HG02884 (cell line): ENCODE results near the gene PRPF18.

Source experiments
- ATAC-seq: cut with Tn5 transposase; IDR thresholded peaks from one replicate; pipeline ENCODE4 v1.9.1; 2021; ENCODE audit warnings: mild to moderate bottlenecking, moderate library complexity; ENCODE audit not compliant: unreplicated experiment

PRPF18 gene

DNA sequence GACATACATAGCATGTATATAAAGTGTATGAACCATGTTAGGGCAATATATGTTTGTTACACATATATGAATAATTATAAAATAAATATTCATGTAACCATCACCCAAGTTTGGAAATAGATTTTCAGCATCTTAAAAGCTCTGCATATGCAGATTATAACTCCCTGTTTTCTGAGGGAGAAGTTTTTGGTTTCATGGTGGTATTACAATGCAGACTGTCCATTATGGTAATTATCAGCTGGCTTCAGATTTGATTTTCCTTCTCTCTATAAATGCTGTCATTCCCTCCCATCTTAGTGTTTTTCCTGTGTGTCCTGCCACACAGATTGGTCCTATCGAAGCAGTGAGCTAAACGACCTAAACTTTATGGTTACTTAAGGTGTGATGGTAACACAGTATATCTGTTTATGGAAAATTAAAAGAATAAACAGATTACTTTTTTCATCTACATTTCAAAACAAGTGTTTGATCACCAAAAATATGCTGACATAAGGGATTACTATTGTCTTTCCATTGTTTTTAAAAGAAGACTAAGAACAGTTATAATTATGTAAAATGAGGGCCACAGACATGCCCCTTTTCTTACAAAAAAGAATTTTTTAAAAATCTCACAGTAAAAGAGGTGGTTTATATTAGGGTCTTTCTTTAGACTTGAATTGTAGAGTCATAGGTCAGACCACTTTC lies 17.7 kb downstream of the PRPF18 start:
- ATAC-seq = no peak

DNA sequence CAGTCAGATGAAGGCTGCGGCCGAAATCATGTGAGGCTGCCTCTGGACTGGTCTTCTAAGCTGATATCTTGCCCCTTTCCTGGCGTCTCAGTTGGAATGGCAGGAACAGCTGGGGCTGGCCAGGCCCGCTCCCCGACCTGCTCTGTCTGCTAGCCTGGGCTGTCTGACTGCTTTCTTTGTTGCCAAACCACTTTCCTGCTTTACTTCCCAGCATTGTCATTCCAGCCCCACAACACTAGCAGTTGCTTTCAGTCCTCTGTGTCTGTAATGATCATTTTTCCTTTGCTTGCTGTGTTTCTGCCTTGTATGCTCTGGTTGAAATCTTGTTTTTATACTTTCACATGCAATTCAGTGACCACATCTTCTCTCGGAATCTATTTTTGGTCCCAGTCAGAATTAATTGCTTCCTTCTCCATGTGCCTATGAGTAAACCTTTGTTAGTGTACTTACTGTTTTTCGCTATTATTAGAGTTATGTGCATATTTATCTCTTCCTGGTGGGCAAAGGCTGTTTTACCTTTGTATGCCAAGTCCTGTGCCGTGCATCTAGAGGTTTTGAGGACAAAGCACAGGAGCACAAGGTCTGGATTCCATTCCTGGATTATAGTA lies 21.6 kb downstream of the PRPF18 start:
- ATAC-seq = no peak

DNA sequence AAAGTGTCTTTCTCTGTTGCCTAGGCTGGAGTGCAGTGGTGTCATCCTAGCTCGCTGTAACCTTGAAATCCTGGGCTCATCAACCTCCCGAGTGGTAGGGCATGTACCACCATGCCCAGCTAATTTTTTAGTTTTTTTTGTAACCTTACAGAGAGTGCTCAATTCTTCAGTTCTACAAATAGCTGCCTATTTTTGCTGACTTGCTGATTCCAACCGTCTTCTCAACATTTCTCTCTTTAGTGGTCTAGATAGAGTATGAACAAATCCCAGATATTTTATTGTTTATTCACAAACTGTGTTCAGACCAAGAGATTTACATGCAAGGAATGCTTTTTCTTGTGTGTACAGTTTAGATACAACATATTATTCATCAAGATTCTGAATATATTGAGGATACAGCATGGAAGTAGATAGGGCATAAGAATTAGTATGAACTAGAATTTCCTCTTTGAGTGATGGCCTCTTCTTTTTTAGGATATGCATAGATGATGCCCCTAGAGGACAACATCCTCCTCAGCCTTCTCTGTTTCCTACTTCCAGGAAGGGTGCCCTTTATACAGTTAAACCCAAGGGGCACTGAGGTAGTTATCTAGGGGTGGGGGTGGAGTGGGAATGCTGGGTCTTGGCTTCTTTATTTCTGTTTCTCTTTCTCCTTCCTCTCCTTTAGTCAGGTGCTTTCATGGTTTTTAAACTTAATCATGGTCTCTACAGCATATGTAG lies 26.0 kb downstream of the PRPF18 start:
- ATAC-seq = no peak

DNA sequence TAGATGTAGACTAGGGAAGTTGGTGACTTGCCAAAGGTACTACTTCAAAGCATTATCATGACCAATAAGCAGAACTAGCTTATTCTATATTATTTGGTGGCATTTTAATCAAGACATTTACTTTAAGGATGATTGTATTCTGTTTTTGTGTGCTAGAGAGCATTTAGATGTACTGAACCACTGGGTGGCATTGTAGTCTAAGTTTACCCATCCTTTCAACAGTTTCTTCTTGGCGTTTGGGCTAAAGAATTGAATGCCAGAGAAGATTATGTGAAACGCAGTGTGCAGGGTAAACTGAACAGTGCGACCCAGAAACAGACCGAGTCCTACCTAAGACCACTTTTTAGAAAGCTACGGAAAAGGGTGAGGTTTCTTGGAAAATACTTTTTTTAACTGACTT lies 26.8 kb downstream of the PRPF18 start:
- no peak for ATAC-seq

DNA sequence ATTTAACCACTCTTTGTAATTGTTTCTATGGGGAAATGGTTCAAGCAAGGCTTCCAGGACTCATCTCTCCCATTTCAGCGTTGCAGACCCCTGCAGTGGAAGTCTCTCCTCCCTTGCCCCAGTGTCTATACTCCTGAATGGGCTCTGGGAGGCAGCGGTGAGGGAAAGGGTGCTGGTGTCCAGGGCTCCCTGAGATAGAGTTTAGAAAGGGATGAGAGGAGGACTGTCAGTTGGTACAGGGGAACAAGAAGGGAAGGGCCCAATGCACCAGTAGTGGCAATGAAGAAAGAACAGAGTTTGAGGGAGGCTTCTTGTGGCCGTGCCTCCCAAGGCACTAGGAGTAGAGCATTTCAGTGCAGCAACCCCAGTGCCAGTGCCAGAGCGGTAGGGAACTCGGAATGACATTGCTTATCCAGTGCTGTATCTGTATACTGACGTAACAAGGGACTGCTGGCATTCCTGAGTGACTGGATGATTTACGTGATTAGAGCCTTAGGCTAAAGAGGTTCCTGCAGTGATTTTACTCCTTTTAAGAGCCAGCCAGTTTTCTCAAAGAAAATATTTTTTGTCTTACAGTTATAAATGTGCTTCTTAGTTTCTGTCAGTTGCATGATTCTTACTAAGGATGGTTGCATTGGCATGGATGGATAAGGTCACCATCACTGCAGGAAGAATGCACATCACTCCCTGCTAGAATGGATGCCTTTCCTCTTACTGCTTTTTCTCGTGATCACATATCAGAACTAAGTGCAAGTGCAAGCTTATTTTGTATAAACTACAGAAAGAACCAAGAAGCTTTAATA lies 28.0 kb downstream of the PRPF18 start:
- no peak for ATAC-seq

DNA sequence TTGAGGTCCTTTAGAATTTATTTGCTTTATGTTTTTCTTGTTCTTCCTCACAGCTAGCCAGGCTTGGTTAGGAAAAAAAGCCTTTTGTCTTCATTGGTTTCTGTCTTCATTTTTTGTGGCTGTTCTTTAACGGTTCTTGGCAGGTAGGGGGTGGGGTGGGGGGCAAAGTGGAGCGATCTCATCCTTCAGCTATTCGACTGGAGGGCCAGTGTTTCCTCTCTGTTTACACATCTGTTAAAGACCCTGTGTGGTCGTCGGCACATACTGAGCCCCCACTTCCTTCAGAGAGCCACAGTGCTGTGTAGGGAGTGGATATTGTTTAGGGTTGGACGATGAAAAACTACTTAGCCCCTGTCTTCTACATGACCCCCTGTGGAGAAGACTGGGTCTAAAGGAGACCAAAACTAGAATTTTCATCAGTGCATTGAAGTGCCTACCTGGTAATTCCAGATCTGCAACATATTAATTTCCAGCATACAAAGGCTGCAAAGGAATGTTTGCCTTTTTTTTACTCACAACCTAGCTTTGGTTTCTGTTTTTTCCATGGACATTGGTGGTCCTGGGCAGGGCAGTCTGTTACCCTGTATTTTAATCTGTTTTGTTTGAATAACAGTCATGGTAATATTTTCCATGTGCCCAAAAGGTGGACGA lies 29.0 kb downstream of the PRPF18 start:
- ATAC-seq = no peak

DNA sequence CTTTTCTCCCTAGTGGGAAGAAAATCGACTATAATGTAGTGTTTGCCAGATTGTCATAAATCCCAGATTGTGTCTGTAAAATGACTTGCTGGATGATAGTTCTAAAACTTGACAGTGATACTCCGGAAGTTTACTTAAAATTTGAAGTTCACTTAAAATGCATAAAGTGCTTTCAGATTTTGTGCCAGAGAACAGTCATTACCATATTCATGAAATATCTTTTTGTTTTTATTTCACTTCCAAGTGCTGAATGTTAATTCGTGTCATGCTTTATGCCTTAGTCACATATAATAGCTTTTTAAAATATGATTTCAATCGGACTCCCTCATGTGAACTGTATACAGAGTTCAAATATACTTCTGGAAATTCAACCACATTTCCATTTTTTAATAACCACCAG lies 30.4 kb downstream of the PRPF18 start:
- ATAC-seq = no peak

DNA sequence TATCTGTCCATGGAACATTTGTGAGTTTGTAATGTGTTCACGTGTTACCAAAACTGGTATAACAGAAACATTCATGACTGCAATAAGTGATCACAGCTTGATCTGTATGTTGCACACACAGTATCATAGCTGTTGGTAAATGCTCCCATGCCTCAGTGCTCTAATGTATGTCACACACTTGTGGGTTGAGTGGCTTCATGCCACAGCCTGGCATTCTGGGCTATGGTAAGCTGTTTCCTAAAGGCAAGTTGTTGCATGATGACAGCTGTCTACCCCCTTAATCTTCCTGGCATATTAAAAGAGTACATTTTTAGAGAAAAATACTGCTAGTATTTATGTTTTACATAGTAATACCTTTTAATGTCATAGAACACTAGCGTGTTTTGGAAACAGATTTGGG lies 35.2 kb downstream of the PRPF18 start:
- ATAC-seq = no peak

DNA sequence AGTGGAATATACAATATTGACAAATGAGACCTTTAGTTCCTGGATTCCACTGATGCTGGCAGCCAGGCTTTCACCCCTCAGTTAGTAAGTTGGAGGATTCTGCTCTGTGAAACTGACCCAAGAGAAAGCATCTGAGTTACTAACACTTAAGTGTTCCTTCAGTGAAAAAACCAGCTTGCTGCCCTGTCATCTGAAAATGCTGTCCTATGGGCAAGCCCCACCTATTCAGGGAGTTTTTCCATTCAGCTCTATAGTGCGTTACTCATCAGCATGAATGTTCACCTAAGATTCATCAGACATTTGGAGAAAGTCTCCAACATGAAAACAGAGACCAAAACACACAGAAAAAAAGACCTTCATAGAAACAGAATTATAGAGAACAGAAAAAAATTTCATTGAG lies 37.9 kb downstream of the PRPF18 start:
- ATAC-seq = no peak

DNA sequence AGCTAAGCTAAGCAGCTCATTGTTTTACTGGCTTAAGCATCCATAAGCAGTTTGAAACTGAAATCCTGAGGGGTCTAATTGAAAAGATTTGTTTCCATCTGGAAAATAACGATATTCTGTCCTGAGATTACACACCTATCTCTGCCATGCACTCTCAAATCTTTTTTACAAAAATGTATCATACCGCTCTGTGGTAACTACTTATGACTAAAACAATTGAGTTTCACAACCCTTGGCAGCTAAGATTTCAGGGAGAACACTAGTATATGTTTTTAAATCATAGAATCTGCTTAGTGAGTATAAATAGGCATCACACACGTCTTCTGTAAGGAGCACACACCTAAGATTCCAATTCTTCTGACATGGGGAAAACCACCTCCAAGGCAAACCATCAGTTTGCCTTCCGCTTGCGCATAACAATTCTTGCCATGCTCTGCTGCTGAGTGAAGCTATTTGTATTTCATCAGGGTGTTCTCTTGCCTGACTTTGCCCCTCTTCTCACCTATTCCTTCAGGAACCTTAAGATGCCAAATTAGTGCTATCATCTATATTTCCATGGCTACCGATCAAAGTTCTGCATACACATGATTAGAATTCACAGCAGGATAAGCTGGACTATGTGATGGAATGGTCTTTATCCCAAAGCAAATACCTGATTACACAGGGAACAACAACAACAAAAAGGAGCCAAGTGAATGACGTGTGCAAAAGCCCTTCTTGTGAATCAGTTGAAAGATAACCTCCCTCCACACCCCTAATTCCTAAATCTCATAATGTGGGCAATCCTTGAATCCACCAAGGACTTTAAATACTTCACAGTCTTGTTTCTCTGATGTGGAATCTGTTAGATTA lies 40.9 kb downstream of the PRPF18 start:
- ATAC-seq = no peak

DNA sequence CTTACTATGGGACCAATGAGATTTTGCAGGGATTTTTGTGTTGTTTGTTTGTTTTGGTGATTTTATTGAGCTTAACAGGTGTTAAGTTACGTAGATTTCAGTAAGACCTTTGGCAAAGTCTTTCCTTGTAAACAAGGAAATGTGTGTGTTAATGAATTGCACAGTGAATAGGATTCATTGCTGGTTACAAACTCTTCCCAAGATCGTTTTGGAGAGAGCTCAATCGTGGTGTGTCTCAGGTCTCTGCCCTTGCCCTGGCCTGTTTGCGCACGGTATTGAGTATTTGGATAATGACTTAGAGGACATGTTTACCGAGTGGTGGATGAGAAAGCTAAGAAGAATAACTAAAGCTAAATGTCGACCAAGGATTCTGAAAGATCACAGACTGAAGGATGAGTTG lies 41.9 kb downstream of the PRPF18 start:
- no peak for ATAC-seq

DNA sequence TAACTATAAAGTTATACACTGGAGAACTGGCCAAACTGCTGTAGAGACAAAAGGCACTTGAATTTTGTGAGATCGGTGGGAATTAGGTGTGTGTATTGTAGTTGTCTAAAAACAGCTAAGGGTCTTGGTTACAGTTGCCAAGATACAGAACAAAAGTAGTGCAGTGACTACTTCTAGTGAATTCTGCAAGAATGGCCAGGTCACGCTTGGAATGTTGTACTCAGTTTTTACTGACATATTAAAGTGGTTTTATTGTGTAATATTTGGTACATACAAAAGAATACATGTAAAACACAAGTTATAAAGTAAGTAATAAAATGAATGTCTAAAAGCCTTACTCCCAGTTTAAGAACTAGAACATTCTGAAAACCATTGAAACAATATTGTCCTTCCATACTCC lies 42.4 kb downstream of the PRPF18 start:
- ATAC-seq = no peak

DNA sequence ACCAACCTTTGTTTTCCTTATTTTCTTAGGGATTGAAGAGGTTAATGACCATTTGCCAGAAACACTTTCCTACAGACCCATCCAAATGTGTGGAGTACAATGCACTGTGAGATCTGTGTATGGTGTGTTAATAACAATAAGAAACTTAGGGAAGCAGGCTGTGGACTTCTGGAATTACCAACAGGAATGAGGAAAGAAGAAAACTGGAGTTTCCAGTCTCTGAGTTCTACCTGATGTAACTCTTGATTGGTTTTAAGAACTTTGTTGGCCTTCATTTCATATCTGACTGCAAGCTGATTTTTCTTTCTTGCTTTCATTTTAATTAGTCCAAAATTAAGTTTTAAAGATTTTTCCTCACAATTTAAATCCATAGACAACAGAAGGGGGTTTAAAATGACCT lies 43.5 kb downstream of the PRPF18 start:
- no peak for ATAC-seq

DNA sequence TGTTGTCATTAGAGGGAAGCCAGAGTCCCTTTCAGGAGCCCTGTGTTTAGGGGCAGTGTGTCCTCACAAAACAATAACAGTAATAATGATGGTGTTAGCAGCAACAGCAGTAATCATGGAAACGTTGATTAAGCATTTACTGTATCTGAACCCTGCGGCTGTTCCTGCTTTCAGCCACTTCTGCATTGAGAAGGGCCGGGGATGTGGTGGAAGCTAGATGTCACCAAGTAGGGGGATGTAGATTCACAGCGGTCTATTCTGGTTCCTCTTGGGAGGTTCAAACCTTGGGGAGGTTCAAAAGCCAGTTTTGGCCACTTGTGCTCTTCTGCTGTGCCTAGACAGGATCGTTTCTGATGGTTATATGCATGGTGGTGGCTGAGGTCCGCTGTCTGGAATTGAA lies 44.8 kb downstream of the PRPF18 start:
- ATAC-seq = no peak

DNA sequence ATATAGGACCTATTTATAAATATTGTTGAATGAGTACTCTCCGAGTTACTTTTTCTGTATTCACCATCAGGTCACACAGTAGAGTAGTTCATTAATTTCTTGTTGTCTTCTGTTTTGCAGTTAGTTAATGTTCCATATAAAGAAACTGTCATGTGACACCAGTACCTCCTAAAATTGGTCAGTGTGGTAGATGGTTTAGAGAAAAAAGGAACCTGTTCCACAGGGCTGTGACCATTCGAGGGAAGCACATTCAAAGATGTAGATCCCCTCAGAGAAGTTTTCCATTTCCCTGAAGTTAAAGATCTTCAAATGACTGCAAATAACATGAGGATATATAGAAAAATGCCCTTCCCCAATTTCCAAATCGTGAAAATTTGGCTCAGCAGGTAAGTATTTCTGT lies 45.7 kb downstream of the PRPF18 start:
- no peak for ATAC-seq

DNA sequence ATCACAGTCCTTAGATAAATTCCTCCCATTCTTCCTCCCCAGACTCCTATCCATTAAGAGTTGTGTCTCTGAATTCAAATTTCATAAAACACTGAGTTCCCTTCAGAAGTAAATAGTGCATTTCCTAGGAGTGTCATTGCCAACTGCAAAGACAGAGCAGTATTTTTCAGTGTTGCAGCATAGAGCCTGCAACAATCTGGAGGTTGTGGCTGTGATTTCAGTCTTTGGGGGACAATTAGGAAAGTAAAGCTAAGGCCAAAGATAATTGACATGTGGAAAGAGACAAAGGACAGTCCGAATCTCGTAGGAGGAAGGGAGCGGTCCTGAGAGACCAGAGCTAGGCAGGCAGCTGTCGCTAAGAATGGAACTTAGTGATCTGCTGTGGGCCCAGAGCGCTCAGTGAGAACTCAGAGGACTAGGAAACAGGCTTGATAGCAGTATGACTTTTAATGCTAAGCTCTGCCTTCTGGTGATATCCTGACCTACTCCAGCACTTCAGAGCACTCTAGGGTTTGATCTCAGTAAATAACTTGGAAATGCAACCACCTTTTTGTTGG lies 46.2 kb downstream of the PRPF18 start:
- ATAC-seq = no peak

DNA sequence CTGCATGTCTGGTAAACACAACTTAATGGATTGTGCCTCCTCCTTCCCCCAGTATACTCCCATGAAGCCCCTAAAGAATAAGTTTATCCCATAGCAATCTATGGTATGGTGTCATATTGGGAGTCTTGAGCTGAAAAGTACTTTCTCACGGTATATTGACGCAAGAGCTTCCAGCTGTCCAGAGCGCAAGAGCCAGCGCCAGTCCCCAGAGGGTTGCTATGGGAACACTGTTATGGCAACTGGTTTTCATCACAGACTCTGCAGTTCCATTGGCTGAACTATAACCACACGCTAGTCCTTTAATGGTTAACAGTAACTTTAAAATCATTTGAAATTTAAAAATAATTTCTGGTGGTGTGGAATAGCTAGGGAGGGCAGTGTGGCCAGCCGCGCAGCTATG lies 46.9 kb downstream of the PRPF18 start:
- no peak for ATAC-seq

DNA sequence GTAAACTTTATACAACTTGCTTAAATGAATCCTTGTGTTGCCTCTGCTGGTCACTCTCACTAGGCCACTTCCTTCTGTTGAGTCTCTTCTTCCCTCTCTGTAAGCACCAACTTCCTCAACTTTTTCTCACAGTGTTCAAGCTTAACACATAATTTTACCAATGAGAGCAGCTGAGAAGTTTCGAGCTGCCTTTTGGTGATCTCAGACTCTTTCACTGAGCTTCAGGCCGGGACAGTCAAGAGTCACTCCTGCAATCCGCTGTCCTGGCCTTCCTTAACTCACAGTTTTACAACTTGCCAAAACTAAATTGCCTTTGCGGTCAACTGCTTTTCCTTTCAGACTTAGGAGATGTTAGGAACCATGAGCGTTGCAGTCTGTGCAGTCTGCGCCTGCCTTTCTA lies 47.4 kb downstream of the PRPF18 start:
- ATAC-seq = no peak

DNA sequence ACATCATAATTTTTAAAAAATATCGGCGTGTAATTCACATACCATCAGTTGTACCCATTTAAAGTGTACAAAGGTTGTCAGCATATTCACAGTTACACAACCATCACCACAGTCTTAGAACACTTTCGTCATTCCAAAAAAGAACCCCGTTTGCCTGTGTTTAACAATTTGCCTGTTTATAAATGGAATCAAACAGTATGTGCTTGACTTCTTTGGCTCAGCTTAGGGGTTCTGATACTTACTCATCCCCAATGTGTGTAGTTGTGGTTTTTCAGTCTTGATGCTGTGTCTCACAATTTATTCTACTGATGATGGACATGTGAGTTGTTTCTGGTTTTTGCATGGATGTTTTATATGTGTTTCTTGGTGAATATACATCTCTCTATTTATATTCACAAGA lies 50.0 kb downstream of the PRPF18 start:
- ATAC-seq = no peak

DNA sequence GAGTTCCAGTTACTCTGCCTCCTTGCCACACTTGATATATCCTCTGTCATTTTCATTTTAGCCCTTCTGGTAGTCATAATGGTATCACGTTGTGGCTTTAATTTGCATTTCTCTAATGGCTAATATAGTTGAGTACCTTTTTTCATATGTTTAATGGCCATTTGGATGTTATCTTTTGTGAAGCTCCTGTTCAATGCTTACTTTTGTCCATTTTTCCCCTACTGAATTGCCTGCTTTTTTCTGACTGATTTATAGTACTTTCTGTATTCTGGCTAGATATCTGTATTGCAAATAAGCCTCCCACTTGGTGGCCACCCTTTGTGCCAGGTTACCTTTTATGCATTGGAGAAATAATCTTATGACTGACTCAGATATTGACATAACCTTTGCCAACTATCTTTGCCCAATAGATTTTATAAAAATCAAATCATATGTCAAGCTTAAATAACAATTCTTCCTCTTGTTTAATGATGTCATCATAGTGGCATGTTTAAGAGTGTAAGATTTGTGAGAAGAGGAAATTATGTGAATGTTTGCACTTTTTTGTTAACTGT lies 50.6 kb downstream of the PRPF18 start:
- ATAC-seq = no peak
